GM21423 (cell line): ENCODE data around the gene KNL1.
"Not testable (repeated sequence)": the region's sequence is repeated elsewhere in the genome, so short reads cannot be mapped to it uniquely, and the experiment has no call there.

Experiments
- ATAC-seq: cut with Tn5 transposase; IDR thresholded peaks from one replicate; pipeline ENCODE4 v1.9.1; 2021; ENCODE audit warnings: mild to moderate bottlenecking, moderate library complexity; ENCODE audit not compliant: unreplicated experiment

KNL1 gene

GRCh38 chr15:40650479-40650878, 56.4 kb downstream of the KNL1 start:
- ATAC-seq: no peak

GRCh38 chr15:40660686-40661085, 66.6 kb downstream of the KNL1 start:
- no peak for ATAC-seq

- ATAC-seq: no peak
Measured at GRCh38 chr15:40664909-40665308, 70.9 kb downstream of the KNL1 start.

- ATAC-seq: not testable (repeated sequence)
Measured at GRCh38 chr15:40676290-40676689, 82.2 kb downstream of the KNL1 start.

- not testable (repeated sequence) for ATAC-seq
Measured at GRCh38 chr15:40676906-40677305, 82.9 kb downstream of the KNL1 start.

- no peak for ATAC-seq
Measured at GRCh38 chr15:40680151-40680550, 86.1 kb downstream of the KNL1 start.

- not testable (repeated sequence) for ATAC-seq
Measured at GRCh38 chr15:40680959-40681358, 86.9 kb downstream of the KNL1 start.

GRCh38 chr15:40684381-40684780, 90.3 kb downstream of the KNL1 start:
- no peak for ATAC-seq

GRCh38 chr15:40685376-40685775, 91.3 kb downstream of the KNL1 start:
- ATAC-seq: no peak

- no peak for ATAC-seq
Measured at GRCh38 chr15:40688932-40689799, 95.1 kb downstream of the KNL1 start.

- no peak for ATAC-seq
Measured at GRCh38 chr15:40691737-40692136, 97.7 kb downstream of the KNL1 start.

GRCh38 chr15:40693904-40694687, 100.0 kb downstream of the KNL1 start:
- no peak for ATAC-seq

- peak; percentile 83 for ATAC-seq
Measured at GRCh38 chr15:40694688-40695468, 100.8 kb downstream of the KNL1 start, which contains the start of gene RAD51. Gene RAD51 (plus strand): TSS chr15:40695174. CDS start chr15:40698759, 3,585 bp downstream.

- peak; percentile 29 for ATAC-seq
Measured at GRCh38 chr15:40695469-40695890, 101.4 kb downstream of the KNL1 start.

GRCh38 chr15:40696228-40696627, 102.2 kb downstream of the KNL1 start:
- no peak for ATAC-seq

GRCh38 chr15:40697916-40698315, 103.9 kb downstream of the KNL1 start:
- no peak for ATAC-seq

- ATAC-seq: no peak
Measured at GRCh38 chr15:40702077-40702476, 108.0 kb downstream of the KNL1 start.

GRCh38 chr15:40706121-40706520, 112.1 kb downstream of the KNL1 start:
- no peak for ATAC-seq
